ENCODE measurements around the gene PLS1.

DNA sequence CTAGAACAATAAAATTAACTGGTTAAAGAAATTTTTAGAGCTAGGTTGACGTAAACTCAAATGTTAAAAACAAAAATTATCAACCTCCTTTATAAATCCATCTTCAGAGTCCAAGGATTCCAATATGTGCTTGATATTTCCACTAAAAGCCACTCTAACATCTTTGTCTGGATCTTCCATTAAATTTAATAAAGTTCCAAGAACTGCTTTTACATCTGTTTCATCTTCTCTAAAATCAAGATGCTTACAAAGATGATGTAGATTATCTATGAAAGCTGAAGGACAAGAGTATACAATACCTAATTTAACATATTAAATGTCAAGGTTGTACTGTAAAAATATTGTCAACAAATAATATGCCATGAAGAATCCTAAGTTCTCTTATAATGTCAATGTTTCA lies 42.5 kb upstream of the PLS1 start:
- TF ChIP-seq SMC3 (IDR thresholded peaks at IDR 0.05; ENCODE audit: low read depth, low read length) = no peak
- no peak for TF ChIP-seq SIN3A (IDR thresholded peaks at IDR 0.05; ENCODE audit: borderline replicate concordance, low read depth, low read length)
- TF ChIP-seq CTCF (IDR thresholded peaks at IDR 0.05) = no peak
- no peak for TF ChIP-seq REST (IDR thresholded peaks at IDR 0.05; ENCODE audit: low read depth, low read length)
- TF ChIP-seq, protein P1, sequence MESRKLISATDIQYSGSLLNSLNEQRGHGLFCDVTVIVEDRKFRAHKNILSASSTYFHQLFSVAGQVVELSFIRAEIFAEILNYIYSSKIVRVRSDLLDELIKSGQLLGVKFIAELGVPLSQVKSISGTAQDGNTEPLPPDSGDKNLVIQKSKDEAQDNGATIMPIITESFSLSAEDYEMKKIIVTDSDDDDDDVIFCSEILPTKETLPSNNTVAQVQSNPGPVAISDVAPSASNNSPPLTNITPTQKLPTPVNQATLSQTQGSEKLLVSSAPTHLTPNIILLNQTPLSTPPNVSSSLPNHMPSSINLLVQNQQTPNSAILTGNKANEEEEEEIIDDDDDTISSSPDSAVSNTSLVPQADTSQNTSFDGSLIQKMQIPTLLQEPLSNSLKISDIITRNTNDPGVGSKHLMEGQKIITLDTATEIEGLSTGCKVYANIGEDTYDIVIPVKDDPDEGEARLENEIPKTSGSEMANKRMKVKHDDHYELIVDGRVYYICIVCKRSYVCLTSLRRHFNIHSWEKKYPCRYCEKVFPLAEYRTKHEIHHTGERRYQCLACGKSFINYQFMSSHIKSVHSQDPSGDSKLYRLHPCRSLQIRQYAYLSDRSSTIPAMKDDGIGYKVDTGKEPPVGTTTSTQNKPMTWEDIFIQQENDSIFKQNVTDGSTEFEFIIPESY (IDR thresholded peaks at IDR 0.05; ENCODE audit: borderline replicate concordance, low read depth) = no peak
- no peak for TF ChIP-seq POLR2AphosphoS5 (IDR thresholded peaks at IDR 0.05; ENCODE audit: low read depth, low read length)
- no peak for TF ChIP-seq EP300 (IDR thresholded peaks at IDR 0.05; ENCODE audit: borderline replicate concordance in 1 of 2, low read depth in 1 of 2, low read length in 1 of 2)

All from SK-N-SH (cell line).